Measurements from ENCODE around the gene PNLDC1. TPM values are rescaled to one million over a fixed set of nuclear protein-coding genes. Genes with fewer than 3 reads are reported as not detected.
"Not testable (repeated sequence)": the region's sequence is repeated elsewhere in the genome, so short reads cannot be mapped to it uniquely, and the experiment has no call there.

PNLDC1 gene
- total RNA-seq, 1 experiment from 2014 or later = 0.06 TPM

DNA sequence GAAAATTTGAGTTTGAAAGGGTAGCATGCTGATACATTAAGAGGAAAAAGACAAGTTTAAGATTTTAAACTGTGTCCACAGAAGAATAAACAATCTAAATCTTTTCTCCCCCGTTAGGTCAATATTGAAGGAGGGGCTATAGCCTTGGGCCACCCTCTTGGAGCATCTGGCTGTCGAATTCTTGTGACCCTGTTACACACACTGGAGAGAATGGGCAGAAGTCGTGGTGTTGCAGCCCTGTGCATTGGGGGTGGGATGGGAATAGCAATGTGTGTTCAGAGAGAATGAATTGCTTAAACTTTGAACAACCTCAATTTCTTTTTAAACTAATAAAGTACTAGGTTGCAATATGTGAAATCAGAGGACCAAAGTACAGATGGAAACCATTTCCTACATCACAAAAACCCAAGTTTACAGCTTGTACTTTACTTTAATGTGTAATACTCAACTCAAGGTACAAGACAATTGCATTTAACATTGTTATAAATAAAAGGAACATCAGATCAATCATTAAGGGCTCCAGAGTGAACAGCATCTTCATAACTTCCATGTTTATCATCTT, 21.5 kb upstream of the PNLDC1 start:
- DNase-seq (ENCODE audit: low read depth) = no peak

DNA sequence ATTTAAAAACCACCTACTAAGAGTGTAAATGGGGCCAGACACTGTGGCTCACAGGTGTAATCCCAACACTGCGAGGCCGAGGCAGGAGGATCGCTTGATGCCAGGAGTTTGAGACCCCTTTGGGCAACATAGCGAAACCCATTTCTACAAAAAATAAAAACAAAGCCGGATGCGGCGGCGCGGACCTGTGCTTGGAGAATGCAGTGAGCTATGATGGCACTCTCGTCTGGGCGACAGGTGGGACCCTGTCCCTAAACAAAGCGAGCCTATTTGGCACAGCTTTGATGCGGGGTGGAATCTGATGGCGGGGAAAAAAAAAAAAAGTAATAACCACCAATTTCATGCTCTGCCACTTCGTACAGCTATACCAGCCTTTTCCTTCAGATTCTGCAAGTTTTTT, 11.8 kb upstream of the PNLDC1 start:
- no peak for DNase-seq (ENCODE audit: low read depth)

DNA sequence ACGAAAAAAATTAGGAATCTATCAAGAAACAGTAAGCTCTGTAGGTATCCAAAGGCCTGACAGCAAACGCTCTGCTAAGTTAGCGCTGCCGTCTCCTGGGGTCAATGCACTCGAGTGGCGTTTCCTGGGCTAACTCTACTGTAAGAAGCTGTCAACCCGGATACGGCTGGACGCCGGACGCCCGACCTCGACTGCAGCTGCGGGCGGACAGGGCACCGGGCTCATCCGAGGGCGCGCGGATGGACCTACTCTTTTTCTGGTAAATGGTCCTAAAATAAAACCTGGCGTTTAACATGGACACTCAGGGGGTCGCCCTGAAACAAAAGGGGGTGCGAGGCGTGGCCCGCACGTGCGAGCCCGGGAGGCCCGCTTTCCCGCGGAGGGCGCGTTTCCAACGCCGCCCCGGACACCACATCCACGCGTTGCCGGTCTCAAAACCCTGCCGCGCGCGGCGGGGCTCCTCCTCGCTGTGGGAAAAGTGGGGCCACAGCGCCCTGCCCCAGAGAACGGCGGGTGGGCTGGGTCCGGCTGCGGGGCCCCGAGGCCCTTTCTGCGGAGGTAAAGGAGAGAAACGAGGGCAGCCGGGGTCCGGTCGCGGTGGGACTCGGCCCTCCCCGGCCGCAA, 11.2 kb upstream of the PNLDC1 start:
- DNase-seq (ENCODE audit: low read depth) = peak; percentile 54

DNA sequence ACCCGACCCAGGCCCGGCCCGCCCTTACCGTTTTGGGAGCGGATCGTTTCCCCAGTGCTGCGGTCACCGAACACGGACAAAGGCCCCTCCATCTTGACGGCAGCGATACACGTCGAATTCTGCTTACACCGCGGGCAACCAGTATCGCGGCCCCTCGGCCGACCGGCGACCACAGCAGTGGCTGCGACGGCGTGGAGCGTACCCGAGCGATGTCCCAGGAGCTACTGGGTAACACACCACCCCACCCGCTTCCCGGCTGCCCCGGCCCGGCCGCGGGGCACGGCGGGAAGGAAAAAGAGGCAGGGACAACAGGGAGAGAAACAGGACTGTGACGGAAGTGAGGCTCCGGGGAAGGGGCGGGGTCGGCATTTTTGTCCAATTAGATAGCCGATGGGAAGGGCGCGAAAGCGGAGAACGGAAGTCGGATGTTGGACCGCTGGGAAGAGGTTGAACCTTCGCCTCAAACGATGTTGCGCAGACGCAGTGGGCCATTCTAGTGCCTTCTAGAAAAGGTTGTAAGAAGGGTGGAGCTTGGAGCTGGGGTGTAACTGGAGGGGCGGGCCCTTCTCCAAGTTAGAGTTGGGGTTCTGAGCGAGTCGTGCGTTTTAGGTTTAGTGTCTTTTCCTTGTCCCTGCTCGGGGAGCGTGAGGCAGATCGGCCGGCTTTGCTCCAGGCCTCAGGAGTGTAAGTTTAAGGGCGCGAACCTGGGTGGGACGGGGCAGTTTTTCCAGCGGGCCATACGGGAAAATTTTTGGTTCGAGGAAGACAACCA, 10.5 kb upstream of the PNLDC1 start, which contains the start of gene TCP1:
Gene TCP1 (minus strand): TSS at position 226 of the 772 bp plus-strand sequence. CDS start 134 bp downstream, at position 92.
- DNase-seq (ENCODE audit: low read depth) = peak; percentile 100

DNA sequence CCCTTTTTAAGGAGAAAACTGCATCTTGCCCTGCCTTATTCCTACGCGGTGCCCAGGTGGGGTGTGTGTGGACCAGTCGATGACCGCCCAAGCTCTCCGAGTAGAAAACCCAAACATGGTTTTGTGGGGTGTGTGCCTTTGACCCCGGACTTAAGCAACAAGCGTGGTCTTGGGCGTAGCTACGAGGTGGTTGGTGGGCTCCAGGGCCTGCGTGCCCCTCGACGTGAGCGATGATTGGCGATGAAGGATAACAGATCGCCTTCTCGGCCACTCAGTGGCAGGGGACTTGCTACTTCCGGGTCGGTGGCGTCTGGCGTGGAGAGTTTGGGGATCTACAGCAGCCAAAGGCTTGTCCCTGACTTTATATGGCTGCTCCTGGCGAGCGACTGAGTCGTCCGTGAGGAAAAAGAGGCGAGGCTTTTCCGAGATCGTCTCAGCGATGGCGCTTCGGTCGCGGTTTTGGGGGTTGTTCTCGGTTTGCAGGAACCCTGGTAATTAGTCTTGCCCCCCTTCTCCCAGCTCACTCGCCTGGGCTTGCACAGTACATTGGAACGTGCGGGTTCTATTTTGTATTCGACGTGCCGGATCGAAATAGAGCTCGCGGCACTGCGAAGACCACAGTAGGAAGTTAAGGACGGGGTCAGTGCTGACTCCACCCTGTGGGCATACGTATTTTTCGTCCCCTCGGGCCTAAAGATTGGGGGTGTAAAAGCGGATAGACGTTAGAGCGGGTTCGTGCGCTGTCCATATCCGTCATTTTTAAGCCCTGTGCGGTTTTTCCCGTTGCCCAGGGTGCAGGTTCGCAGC, 9.7 kb upstream of the PNLDC1 start, which contains the start of gene MRPL18:
Gene MRPL18 (plus strand): TSS at position 319 of the 807 bp plus-strand sequence. CDS start 121 bp downstream, at position 440.
- DNase-seq (ENCODE audit: low read depth) = peak; percentile 100

DNA sequence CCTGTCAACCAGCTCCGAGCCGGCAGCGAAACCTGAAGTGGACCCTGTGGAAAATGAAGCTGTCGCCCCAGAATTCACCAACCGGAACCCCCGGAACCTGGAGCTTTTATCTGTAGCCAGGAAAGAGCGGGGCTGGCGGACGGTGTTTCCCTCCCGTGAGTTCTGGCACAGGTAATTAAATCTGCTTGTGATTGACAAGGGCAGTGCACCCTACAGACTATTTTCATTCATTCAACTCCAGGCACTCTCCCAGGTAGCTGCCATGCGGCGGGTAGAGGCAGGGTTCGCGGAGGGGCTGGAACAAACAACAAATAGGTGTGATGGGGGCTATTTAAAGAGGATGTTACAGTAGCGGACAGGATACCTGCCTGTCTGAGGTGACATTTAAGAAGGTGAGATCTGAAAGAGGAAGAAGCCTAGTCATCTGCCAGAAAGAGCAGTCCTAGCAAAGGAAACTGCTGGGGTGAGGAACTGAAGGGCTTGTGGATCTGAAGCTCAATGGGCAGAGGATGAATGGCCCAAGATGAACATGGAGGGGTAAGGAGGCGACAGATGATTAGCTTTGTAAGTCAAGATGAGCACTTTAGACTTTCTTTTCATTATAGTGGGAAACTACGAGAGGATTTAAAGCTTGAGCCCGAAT, 9.0 kb upstream of the PNLDC1 start:
- DNase-seq (ENCODE audit: low read depth) = no peak

DNA sequence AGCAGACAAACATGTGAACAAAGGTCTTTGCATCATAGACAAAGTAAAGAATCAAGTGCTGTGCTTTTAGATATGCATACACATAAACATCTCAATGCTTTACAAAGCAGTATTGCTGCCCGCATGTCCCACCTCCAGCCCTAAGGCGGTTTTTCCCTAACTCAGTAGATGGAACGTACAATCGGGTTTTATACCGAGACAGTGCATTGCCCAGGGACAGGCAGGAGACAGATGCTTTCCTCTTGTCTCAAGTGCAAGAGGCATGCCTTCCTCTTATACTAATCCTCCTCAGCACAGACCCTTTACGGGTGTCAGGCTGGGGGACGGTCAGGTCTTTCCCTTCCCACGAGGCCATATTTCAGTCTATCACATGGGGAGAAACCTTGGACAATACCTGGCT, 5.1 kb upstream of the PNLDC1 start:
- DNase-seq (ENCODE audit: low read depth) = not testable (repeated sequence)

DNA sequence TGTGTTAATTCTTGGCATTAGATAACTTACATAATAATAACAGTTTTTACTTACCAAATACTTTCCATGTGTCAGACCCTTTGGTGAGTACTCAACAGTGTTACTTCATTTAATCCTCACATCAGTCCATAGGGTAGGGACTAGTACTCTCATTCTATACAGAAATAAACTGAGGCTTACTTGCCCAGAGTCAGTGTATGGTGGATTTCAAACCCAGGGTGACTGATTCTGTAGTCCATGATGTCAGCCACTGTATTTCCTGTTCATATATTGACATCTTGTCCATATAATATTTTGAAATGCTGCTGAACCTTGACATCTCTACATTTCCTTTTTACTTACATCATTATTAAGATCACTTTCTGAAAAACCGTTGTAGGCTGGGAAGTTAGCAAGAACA, 2.5 kb upstream of the PNLDC1 start:
- DNase-seq (ENCODE audit: low read depth) = no peak

DNA sequence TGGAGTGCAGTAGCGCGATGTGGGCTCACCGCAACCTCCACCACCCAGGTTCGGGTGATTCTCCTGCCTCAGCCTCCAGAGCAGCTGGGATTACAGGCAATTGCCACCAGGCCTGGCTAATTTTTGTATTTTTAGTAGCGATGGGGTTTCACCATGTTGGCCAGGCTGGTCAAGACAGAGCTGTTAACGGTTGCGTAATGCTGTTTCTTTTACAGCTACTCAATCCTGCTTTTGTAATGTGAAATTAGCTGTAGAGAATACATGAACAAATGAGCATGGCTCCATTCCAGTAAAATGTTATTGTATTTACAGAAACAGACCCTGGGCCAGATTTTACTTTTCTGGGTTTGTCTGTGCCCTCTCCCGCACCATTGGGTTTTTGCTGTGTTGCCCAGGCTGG, 1.9 kb downstream of the PNLDC1 start:
- no peak for DNase-seq (ENCODE audit: low read depth)

DNA sequence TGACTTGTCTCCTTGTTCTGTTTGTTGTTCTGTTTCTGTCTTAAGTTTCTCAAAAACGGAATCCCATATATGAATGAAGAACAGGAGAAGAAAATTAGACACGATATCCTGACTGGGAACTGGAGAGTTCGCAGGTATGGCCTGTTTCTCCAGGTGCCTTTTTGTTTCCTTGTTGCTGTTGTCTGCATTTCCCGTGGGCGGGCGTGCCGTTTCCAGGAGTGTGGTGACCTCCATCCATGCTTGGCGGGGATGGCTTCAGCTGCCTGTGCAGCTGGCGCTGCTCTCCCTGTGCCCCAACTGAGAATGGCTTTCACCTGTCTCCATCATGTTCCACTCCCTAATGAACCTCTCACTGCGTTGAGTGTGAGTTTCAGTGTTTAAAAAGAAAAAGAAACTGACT, 4.4 kb downstream of the PNLDC1 start:
- no peak for DNase-seq (ENCODE audit: low read depth)

DNA sequence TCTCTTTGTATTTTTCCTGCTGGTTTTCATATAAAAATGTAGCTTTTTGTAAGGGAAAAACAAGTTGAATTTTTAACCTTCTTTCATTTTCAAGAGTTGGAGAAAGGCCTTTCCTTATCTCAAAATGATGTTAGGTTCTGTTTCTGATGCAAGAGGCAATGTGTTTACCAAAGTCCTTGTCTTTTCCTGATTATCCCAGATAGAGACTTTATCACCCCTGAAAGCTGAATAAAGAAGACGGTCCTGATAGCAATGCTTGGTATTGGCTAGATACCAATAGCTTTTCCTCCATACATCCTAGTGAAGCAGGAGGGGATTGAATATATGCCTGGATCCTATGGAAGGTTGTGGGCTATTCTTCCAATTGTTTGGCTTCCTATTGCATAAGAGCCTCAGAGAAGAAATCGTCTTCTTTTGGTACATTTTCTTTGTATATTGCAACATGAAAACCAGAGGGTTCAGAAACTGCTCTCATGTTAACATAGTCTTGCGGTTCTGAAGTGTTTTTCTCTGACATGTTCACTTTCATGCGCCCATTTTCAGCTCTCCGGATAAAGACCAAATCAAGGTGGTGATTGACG, 5.5 kb downstream of the PNLDC1 start:
- DNase-seq (ENCODE audit: low read depth) = no peak

DNA sequence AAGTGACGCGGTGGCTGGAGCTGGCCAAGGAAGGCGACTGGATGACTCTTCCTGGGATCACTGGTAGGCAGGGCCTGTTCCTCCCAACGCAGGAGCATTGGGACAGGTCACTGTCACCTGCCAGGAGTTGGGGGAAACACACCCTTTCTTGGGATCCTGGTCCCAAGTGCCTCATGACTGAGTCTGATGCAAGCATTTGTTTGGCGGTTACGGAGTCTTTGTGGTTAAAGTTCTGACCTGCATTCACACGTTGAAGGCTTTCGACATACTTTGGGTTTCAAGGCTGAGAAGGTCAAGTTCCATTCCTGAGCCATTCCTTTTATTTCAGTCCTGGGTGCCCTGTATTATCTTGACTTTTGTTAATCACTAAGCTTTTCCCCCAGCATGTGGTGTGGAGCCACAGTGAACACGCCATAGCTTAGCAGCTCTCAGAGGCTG, 6.0 kb downstream of the PNLDC1 start:
- no peak for DNase-seq (ENCODE audit: low read depth)

DNA sequence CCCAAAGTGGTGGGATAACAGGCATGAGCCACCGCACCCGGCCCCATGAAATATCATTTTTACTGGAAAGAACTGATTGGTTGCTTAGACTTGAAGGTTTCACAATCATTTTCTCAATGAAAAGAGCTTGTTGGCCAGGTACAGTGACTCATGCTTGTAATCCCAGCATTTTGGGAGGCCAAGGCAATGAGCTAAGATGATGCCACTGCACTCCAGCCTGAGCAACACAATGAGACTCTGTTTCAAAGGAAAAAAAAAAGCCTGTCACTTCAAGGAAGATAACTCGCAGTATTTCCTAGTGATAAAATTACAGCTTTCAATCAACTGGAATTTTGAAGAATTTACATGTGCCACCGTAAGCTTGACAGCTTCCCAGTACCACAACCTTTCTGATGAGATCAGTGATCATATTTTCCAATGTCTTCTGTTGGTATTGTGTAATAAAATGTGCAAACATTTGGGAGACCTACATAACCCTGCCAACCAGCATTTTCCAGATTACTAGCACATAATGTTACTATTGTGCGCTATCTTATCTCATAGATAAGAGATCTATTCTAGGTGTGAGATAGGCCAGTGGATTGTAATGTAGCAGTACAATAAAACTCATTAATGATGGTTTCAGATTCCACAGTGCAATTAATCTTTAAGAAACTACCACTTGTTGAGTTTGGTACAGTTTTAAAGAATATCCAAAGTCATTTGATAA, 7.2 kb downstream of the PNLDC1 start:
- DNase-seq (ENCODE audit: low read depth) = no peak

DNA sequence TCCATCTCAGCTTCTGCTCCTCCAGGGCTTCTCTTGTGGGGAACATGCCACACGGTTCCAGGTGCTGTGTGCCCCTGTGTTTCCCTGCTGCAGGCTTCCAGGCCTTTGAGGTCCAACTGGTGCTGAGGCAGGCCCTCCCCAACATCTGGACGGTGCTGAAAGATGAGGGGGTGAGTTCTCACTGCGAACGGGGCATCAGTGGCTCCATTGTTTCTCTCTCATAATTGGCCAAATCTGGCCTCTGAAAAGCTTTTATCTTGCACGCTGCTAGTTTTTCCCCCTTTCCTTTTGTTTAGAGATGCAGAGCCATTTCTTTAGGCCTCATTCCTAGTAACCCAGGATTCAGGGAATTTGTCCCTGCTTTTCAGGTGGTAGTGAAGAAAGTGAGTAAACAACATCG, 8.6 kb downstream of the PNLDC1 start:
- DNase-seq (ENCODE audit: low read depth) = no peak

DNA sequence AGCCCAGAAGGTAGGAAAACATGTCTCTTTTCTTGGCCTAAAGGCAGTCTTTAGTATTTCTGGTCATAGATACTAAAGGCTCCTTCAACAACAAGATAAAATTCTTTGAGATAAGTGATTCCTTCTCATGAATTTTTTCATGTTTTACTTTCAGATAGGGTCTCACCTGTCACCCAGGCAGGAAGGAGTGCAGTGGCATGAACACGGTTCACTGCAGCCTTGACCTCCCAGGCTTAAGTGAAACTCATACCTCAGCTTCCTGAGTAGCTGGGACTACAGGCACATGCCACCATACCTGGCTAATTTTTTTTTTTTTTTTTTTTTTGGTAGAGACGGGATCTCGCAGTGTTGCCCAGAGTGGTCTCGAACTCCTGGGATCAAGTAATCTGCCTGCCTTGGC, 9.1 kb downstream of the PNLDC1 start:
- DNase-seq (ENCODE audit: low read depth) = no peak

DNA sequence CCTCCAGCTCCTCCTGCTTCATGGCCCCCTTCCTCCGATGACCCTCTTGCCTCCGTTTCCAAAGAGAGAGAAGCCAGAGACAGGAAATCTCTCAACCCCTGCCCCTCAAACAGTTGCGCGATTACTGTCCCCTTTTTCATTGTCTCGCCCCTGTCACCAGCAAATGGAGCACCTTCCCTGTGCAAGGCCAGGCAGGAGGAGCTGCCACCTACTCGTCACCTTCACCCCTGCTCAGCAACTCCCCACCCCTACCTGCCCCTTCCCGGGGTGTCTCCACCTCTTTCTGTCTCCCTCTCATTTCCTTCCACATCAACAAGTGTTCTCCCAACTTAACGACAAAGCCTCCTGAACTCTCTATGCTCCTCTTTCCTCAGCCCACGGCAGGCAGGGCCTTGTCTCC, 13.7 kb downstream of the PNLDC1 start:
- no peak for DNase-seq (ENCODE audit: low read depth)

DNA sequence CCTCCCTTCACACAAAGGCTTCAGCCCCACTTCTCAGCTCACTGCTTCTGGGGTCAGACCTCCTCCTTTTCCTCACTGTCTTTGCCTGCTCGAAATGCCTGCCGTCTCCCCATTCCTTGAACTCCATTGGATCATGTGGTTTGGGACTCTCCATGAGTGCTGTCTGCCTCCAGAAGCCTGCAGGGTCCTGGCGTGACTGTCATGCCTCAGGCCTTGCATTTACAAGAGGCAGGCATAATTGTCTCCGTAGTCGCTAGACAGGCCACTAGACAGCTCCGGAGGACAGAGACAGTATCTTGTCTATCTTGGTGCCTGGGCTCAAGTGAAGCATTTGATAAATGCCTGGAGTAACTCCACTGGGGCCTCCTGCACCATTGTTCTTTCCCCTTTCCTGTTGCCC, 15.3 kb downstream of the PNLDC1 start:
- no peak for DNase-seq (ENCODE audit: low read depth)

DNA sequence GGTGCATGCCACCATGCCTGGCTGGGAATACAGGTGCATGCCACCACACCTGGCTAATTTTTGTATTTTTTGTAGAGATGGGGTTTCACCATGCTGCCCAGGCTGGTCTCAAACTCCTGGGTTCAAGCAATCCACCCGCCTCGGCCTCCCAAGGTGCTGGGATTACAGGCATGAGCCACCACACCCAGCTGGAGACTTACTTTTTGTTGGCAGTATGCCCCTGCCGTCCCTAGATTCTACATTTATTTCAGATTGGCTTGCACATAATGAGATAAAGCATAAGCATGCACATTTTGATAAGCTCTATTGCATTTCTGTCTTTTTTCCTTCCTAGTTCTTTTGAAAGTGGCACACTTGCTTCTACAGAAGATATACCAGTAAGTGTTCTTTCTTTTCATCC, 16.7 kb downstream of the PNLDC1 start:
- DNase-seq (ENCODE audit: low read depth) = not testable (repeated sequence)

DNA sequence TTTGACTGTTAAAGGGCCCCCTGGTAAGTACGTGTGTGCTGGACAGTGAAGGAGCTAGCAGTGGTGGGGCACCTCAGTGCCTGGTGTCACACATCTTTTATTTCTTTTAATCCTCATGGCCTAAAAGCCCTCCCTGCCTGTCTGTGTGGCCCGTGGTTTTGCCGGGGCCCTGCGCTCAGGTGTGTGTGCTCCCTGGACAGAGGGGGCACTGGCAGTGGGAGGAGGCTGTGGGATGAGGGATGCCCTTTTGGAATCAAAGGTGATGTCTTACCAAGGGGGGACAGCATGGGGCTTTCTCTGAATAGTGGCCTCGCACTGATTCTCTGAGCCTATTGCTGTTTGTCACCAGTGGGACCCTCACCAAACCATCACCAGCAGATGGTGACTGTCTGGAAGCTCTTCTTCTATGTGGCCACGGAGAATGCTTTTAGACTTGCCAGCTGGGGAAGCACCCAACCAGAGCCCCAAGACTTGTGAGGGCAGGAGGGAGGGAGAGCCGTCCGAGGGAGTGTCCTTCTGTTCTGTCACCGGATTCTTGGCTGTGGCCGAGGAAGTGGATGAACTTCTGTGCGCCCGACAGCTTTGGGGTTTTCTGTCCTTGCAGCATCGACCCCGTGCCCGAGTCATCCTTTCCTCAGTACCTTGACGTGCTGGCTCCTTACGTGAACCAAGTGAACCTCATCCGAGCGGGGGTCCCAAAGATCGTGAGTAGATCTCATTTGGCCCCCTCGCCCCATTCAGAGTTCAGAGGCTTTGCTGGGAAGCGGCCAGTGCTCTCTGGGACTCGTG, 18.1 kb downstream of the PNLDC1 start:
- DNase-seq (ENCODE audit: low read depth) = no peak

DNA sequence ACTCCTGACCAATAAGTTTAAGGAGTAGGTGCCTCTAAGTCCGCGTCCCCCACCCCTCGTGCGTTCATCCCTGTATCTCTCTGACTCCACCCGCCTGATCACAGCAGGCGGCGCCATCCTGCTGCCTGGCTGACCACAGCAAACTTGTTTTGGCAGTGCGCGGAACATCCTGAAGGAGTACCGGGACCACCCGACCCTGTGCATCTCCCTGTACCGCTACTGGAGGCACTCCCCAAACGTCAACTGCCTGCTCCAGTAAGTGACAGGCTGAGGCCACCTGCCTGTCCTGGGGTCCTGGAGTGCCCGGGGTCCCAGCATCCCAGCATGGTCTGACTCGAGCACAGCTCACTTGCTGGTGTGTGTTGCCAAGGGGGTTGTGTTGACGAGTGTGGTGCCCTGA, 19.0 kb downstream of the PNLDC1 start:
- DNase-seq (ENCODE audit: low read depth) = no peak

Data from Daoy (cell line).